Endothelial cell of umbilical vein (primary cell): ENCODE measurements around the gene NRBP1.

Experiments used
- EZH2 ChIP-seq: IDR thresholded peaks from 2 replicates; pipeline ENCODE4 v1.6.1; 2012; ENCODE audit warnings: borderline replicate concordance, low read depth, mild to moderate bottlenecking, moderate library complexity, low read length, inconsistent platforms; ENCODE audit not compliant: severe bottlenecking
- POLR2AphosphoS5 ChIP-seq: IDR thresholded peaks from 2 replicates; pipeline ENCODE4 v1.6.1; 2012; ENCODE audit warnings: low read depth, mild to moderate bottlenecking, control low read depth, low read length, moderate library complexity; ENCODE audit not compliant: insufficient read depth
- TF ChIP-seq, protein P1 (sequence below), 2 donors: IDR thresholded peaks; 1 replicate in 1 of 2; 2 replicates in 1 of 2; pipeline ENCODE4 v1.5.1; 2011; ENCODE audit warnings: low read length in 2 of 2, mild to moderate bottlenecking in 2 of 2, moderate library complexity in 2 of 2, control low read depth in 1 of 2, inconsistent platforms in 1 of 2, low read depth in 1 of 2; ENCODE audit not compliant: insufficient read depth in 1 of 2; ENCODE audit errors: extremely low read depth in 1 of 2

DNA sequence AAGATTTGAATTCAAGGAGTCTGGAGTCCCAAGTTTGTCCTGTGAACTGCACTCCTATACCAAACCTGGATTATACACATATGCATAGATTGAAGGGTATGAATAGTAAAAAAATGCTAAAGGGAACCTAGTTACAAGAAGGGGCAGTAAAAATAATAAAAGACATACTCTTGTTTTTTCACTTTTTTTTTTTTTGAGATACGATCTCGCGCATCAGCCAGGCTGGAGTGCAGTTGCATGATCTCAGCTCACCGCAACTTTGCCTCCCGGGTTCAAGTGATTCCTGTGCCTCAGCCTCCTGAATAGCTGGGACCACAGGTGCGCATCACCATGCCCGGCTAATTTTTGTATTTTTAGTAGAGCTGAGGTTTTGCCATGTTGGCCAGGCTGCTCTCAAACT lies 36.0 kb downstream of the NRBP1 start:
- TF ChIP-seq POLR2AphosphoS5 (no peak), EZH2 (no peak)
- TF ChIP-seq, protein P1, sequence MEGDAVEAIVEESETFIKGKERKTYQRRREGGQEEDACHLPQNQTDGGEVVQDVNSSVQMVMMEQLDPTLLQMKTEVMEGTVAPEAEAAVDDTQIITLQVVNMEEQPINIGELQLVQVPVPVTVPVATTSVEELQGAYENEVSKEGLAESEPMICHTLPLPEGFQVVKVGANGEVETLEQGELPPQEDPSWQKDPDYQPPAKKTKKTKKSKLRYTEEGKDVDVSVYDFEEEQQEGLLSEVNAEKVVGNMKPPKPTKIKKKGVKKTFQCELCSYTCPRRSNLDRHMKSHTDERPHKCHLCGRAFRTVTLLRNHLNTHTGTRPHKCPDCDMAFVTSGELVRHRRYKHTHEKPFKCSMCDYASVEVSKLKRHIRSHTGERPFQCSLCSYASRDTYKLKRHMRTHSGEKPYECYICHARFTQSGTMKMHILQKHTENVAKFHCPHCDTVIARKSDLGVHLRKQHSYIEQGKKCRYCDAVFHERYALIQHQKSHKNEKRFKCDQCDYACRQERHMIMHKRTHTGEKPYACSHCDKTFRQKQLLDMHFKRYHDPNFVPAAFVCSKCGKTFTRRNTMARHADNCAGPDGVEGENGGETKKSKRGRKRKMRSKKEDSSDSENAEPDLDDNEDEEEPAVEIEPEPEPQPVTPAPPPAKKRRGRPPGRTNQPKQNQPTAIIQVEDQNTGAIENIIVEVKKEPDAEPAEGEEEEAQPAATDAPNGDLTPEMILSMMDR (IDR thresholded peaks at IDR 0.05; ENCODE audit: extremely low read depth in 1 of 2, insufficient read depth in 1 of 2, low read depth in 1 of 2, low read length in 2 of 2): no peak
